Prostate gland (tissue), 2 donors: ENCODE data around the gene IGF1. TPM values are rescaled to one million over a fixed set of nuclear protein-coding genes. Genes with fewer than 3 reads are reported as not detected.

ENCODE experiments used
- DNase-seq: peaks from one replicate; pipeline ENCODE4 v3.0.0-alpha.2; 2019; ENCODE audit warnings: low spot score
- H3K27ac ChIP-seq, 2 donors: fragments of 200-600 bp; sonication (generic); 2 replicates each; pipeline ENCODE4 v1.5.1; 2017 to 2019
- H3K27me3 ChIP-seq: fragments of 200-600 bp; sonication (generic); replicated peaks from 2 replicates; pipeline ENCODE4 v1.5.1; 2019; ENCODE audit not compliant: insufficient read depth
- H3K36me3 ChIP-seq, 2 donors: fragments of 200-600 bp; sonication (generic); 1 replicate in 1 of 2; 2 replicates in 1 of 2; pipeline versions ENCODE4 v1.5.1 to v1.8.1; 2017 to 2019
- H3K4me1 ChIP-seq: fragments of 200-600 bp; sonication (generic); replicated peaks from 2 replicates; pipeline ENCODE4 v1.5.1; 2019
- H3K4me3 ChIP-seq, 2 donors: fragments of 200-600 bp; sonication (generic); 2 replicates each; pipeline ENCODE4 v1.5.1; 2017 to 2019
- H3K9me3 ChIP-seq: fragments of 200-600 bp; sonication (generic); 2 replicates; pipeline ENCODE4 v1.5.1; 2017
- CTCF ChIP-seq, 4 experiments: fragments of 200-600 bp in 2 of 4; fragments of 450-650 bp in 2 of 4; sonication (generic) in 2 of 4; IDR thresholded peaks; 1 replicate in 3 of 4; 2 replicates in 1 of 4; pipeline ENCODE4 v1.5.1; 2016 to 2019; ENCODE audit warnings: antibody characterized with exemption in 4 of 4, mild to moderate bottlenecking in 2 of 4, moderate library complexity in 2 of 4
- POLR2A ChIP-seq: fragments of 450-650 bp; IDR thresholded peaks from one replicate; pipeline ENCODE4 v1.6.1; 2016; ENCODE audit warnings: antibody characterized with exemption, mild to moderate bottlenecking
- POLR2AphosphoS5 ChIP-seq: sonication (generic); formaldehyde crosslinking; IDR thresholded peaks from one replicate; pipeline ENCODE4 v1.6.1; 2017; ENCODE audit warnings: antibody characterized with exemption
- WGBS: methylation state at CpG from one replicate; pipeline ENCODE4 v1.1.5; 2018; 5-methylcytosine and 5-hydroxymethylcytosine counted together
- intact Hi-C: fragments of 100-400 bp; cut with DNase I; formaldehyde crosslinking; loops from one replicate; pipeline ENCODE4 v1.14.2; 2022
- total RNA-seq, 2 donors: library from RNA; depleted of rRNA; stranded (reverse); fragments of >200 nt; gene quantifications; one replicate each; pipeline ENCODE4 v1.1.0, GENCODE V29; 2016

Gene IGF1
- total RNA-seq, 2 donors from 2014 or later = 6.9 to 35.6 TPM

GRCh38 chr12:102444707-102445106 lies 35.7 kb downstream of the IGF1 start:
- Histone ChIP-seq H3K27me3 (no peaks in the 10 kb centered on the region), H3K27ac (no peak overlapping the region), H3K9me3 (no peaks in the 10 kb centered on the region), H3K4me3 (no peak overlapping the region), H3K4me1 (no peaks in the 10 kb centered on the region), H3K36me3 (no peaks in the 10 kb centered on the region)
- 88% methylated on average over 7 of the region's 7 CpGs for WGBS
- DNase-seq = no peak
- TF ChIP-seq CTCF (IDR thresholded peaks at IDR 0.05) = no peak
- no peak for TF ChIP-seq POLR2A
- no peak for TF ChIP-seq POLR2AphosphoS5
- intact Hi-C loops = no loop called here

GRCh38 chr12:102444093-102444492 lies 36.3 kb downstream of the IGF1 start:
- no peaks in the 10 kb centered on the region for H3K4me1 ChIP-seq
- DNase-seq = no peak
- intact Hi-C loops = no loop called here
- H3K4me3 ChIP-seq = no peak overlapping the region
- H3K36me3 ChIP-seq = no peaks in the 10 kb centered on the region
- TF ChIP-seq POLR2AphosphoS5 (no peak), CTCF (IDR thresholded peaks at IDR 0.05) (no peak), POLR2A (no peak)
- no peak overlapping the region for H3K27ac ChIP-seq
- 95% methylated on average over 3 of the region's 3 CpGs for WGBS
- no peaks in the 10 kb centered on the region for H3K9me3 ChIP-seq
- H3K27me3 ChIP-seq = no peaks in the 10 kb centered on the region

- intact Hi-C loops = no loop called here
- TF ChIP-seq CTCF (IDR thresholded peaks at IDR 0.05) (no peak), POLR2AphosphoS5 (no peak), POLR2A (no peak)
- no peaks in the 10 kb centered on the region for H3K36me3 ChIP-seq
- DNase-seq = no peak
- H3K27me3 ChIP-seq = no peaks in the 10 kb centered on the region
- no peaks in the 10 kb centered on the region for H3K9me3 ChIP-seq
- H3K4me3 ChIP-seq = no peak overlapping the region
- no peaks in the 10 kb centered on the region for H3K4me1 ChIP-seq
- 88% methylated on average over 1 of the region's 1 CpG for WGBS
- H3K27ac ChIP-seq = no peak overlapping the region
These were observed 39.2 kb downstream of the IGF1 start for GRCh38 chr12:102441077-102441596.

- H3K36me3 ChIP-seq = no peaks in the 10 kb centered on the region
These were observed 40.6 kb downstream of the IGF1 start for GRCh38 chr12:102439426-102440405.

More at GRCh38 chr12:102439426-102440405, 40.6 kb downstream of the IGF1 start:
- H3K27me3 ChIP-seq = no peaks in the 10 kb centered on the region
- no peaks in the 10 kb centered on the region for H3K9me3 ChIP-seq
- H3K4me3 ChIP-seq = no peak overlapping the region
- TF ChIP-seq CTCF (IDR thresholded peaks at IDR 0.05) (no peak), POLR2A (no peak), POLR2AphosphoS5 (no peak)
- no peak overlapping the region for H3K27ac ChIP-seq
- DNase-seq = no peak
- H3K4me1 ChIP-seq = no peaks in the 10 kb centered on the region
- intact Hi-C loops = no loop called here
- WGBS = 63% methylated on average over 11 of the region's 11 CpGs
